ENCODE data around the gene EXD3. TPM values are rescaled to one million over a fixed set of nuclear protein-coding genes. Genes with fewer than 3 reads are reported as not detected.

The EXD3 gene
- total RNA-seq, 1 donor from 2014 or later = 10.8 TPM

GRCh38 chr9:137357166-137357565 lies 65.8 kb downstream of the EXD3 start:
- TF ChIP-seq CTCF (IDR thresholded peaks at IDR 0.05; ENCODE audit: insufficient read depth, low read length, severe bottlenecking) = no peak
- H3K27me3 ChIP-seq (ENCODE audit: control insufficient read depth, insufficient read depth, low read length) = no peaks in the 10 kb centered on the region
- no peak for DNase-seq (ENCODE audit: low read depth)
- no peak for FAIRE-seq
- H3K4me3 ChIP-seq (ENCODE audit: low read depth, low read length) = no peak overlapping the region
- no peaks in the 10 kb centered on the region for H3K36me3 ChIP-seq (ENCODE audit: control insufficient read depth, insufficient read depth, low read length)

GRCh38 chr9:137355761-137356365 lies 67.1 kb downstream of the EXD3 start:
- no peak for FAIRE-seq
- DNase-seq (ENCODE audit: low read depth) = no peak
- no peak overlapping the region for H3K4me3 ChIP-seq (ENCODE audit: low read depth, low read length)
- H3K36me3 ChIP-seq (ENCODE audit: control insufficient read depth, insufficient read depth, low read length) = no peaks in the 10 kb centered on the region
- H3K27me3 ChIP-seq (ENCODE audit: control insufficient read depth, insufficient read depth, low read length) = no peaks in the 10 kb centered on the region
- TF ChIP-seq CTCF (IDR thresholded peaks at IDR 0.05; ENCODE audit: insufficient read depth, low read length, severe bottlenecking) = no peak

GRCh38 chr9:137354845-137355760 lies 67.9 kb downstream of the EXD3 start:
- H3K36me3 ChIP-seq (ENCODE audit: control insufficient read depth, insufficient read depth, low read length) = no peaks in the 10 kb centered on the region
- no peaks in the 10 kb centered on the region for H3K27me3 ChIP-seq (ENCODE audit: control insufficient read depth, insufficient read depth, low read length)
- no peak for TF ChIP-seq CTCF (IDR thresholded peaks at IDR 0.05; ENCODE audit: insufficient read depth, low read length, severe bottlenecking)
- H3K4me3 ChIP-seq (ENCODE audit: low read depth, low read length) = no peak overlapping the region
- peak; percentile 100 for FAIRE-seq
- no peak for DNase-seq (ENCODE audit: low read depth)

- FAIRE-seq (no peak), DNase-seq (ENCODE audit: low read depth) (no peak)
- H3K36me3 ChIP-seq (ENCODE audit: control insufficient read depth, insufficient read depth, low read length) = no peaks in the 10 kb centered on the region
- TF ChIP-seq CTCF (IDR thresholded peaks at IDR 0.05; ENCODE audit: insufficient read depth, low read length, severe bottlenecking) = no peak
- H3K27me3 ChIP-seq (ENCODE audit: control insufficient read depth, insufficient read depth, low read length) = no peaks in the 10 kb centered on the region
- no peak overlapping the region for H3K4me3 ChIP-seq (ENCODE audit: low read depth, low read length)
These were observed 68.7 kb downstream of the EXD3 start for GRCh38 chr9:137354153-137354844.

GRCh38 chr9:137353223-137354152 lies 69.5 kb downstream of the EXD3 start:
- TF ChIP-seq CTCF (IDR thresholded peaks at IDR 0.05; ENCODE audit: insufficient read depth, low read length, severe bottlenecking) = no peak
- H3K4me3 ChIP-seq (ENCODE audit: low read depth, low read length) = no peak overlapping the region
- no peak for DNase-seq (ENCODE audit: low read depth)
- no peaks in the 10 kb centered on the region for H3K27me3 ChIP-seq (ENCODE audit: control insufficient read depth, insufficient read depth, low read length)
- FAIRE-seq = no peak
- no peaks in the 10 kb centered on the region for H3K36me3 ChIP-seq (ENCODE audit: control insufficient read depth, insufficient read depth, low read length)

All from bronchial epithelial cell (primary cell).